ENCODE results near the gene ARHGAP24. TPM values are rescaled to one million over a fixed set of nuclear protein-coding genes. Genes with fewer than 3 reads are reported as not detected.

The ARHGAP24 gene
- total and polyA plus RNA-seq, 10 of the 15 experiments (the other 5 are each of a cell fraction or from before 2014, with no cell fraction given) = 0.10 to 4.2 (median 0.52) TPM

- peak; percentile 35; the same call in 1 of the 3 replicates for ATAC-seq
- H3K27ac ChIP-seq (ENCODE audit: control insufficient read depth, insufficient read depth) = no peak overlapping the region
- WGBS (ENCODE audit: insufficient coverage, insufficient replicate concordance, low lambda C conversion rate, missing lambda C conversion rate) = 72% methylated on average over 4 of the region's 4 CpGs
- ChIA-PET CTCF (no interaction called here), POLR2A (no interaction called here), RAD21 (ENCODE audit: unreplicated experiment) (no interaction called here), SMC1A (ENCODE audit: uncharacterized antibody, unreplicated experiment) (interaction anchor here (0.6 to 1.0 kb wide), 3 partner anchors 84 to 382 kb away, joined by 3 to 5 read pairs (median 4); no protein-coding TSS in a partner anchor)
- FAIRE-seq = no peak
- peaks cover under 1% of the 10 kb centered on the region for H3K4me1 ChIP-seq (ENCODE audit: control insufficient read depth, insufficient read depth, low read length)
- H3K9me3 ChIP-seq (replicated peaks; ENCODE audit: control insufficient read depth, insufficient read depth, low read length) = no peaks in the 10 kb centered on the region
- H3K79me2 ChIP-seq (ENCODE audit: control insufficient read depth, insufficient read depth, low read length) = no peaks in the 10 kb centered on the region
- H4K20me1 ChIP-seq (ENCODE audit: control insufficient read depth, insufficient read depth) = no peaks in the 10 kb centered on the region
- no peak for TF ChIP-seq SREBF1 (IDR thresholded peaks at IDR 0.05; ENCODE audit: low read length)
- TF ChIP-seq HSF1 (IDR thresholded peaks at IDR 0.05; ENCODE audit: low read depth, low read length) = no peak
- TF ChIP-seq RUNX3 (IDR thresholded peaks at IDR 0.05; ENCODE audit: low read length) = no peak
- no peak for TF ChIP-seq TCF12 (IDR thresholded peaks at IDR 0.05; ENCODE audit: low read depth, low read length)
- no TSS peak for BruUV-seq (replicated peaks)
- H3K4me2 ChIP-seq (ENCODE audit: control insufficient read depth, insufficient read depth) = no peak overlapping the region
- intact Hi-C loops (cut with micrococcal nuclease; ENCODE audit: unreplicated experiment) (no loop called here), in situ Hi-C loops (cut with MboI) (no loop called here)
- no peak overlapping the region for H2AFZ ChIP-seq (ENCODE audit: control insufficient read depth, low read depth, low read length)
- DNase-seq (ENCODE audit: low read depth, low spot score) = no peak
- H3K27me3 ChIP-seq (replicated peaks in 1 of 2; ENCODE audit: control insufficient read depth in 2 of 2, insufficient read depth in 2 of 2, low read length in 1 of 2) = no peaks in the 10 kb centered on the region
- H3K9ac ChIP-seq (ENCODE audit: control insufficient read depth, insufficient read depth, low read length) = no peak overlapping the region
- H3K36me3 ChIP-seq (ENCODE audit: control insufficient read depth in 2 of 2, insufficient read depth in 2 of 2, low read length in 1 of 2) = no peaks in the 10 kb centered on the region
- no peak overlapping the region for H3K4me3 ChIP-seq
Measured at GRCh38 chr4:85686398-85686797, 211.4 kb downstream of the ARHGAP24 start.

DNA sequence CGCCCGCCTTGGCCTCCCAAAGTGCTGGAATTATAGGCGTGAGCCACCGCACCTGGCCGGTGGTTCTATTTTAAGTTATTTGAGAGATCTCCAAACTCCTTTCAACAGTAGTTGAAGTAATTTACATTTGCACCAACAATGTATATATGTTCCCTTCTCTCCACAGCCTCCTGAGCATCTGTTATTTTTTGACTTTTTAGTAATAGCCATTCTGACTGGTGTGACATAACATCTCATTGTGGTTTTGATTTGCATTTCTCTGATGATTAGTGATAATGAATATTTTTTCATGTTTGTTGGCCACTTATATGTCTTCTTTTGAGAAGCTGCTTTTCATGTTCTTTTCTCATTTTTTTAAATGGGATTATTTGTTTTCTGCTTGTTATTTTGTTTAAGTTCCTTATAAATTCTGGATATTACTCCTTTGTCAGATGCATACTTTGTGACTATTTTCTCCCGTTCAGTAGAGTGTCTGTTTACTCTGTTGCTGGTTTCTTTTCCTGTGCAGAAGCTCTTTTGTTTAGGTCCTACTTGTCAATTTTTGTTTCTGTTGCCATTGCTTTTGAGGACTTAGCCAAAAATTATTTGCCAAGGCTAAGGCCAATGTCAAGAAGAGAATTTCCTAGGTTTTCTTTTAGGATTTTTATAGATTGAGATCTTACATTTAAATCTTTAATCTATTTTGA lies 213.2 kb downstream of the ARHGAP24 start:
- no peaks in the 10 kb centered on the region for H4K20me1 ChIP-seq (ENCODE audit: control insufficient read depth, insufficient read depth)
- no peaks in the 10 kb centered on the region for H3K79me2 ChIP-seq (ENCODE audit: control insufficient read depth, insufficient read depth, low read length)
- in situ Hi-C loops (cut with MboI) = no loop called here
- no peak overlapping the region for H3K27ac ChIP-seq (ENCODE audit: control insufficient read depth, insufficient read depth)
- 39% methylated on average over 6 of the region's 6 CpGs for WGBS (ENCODE audit: insufficient coverage, insufficient replicate concordance, low lambda C conversion rate, missing lambda C conversion rate)
- FAIRE-seq = no peak
- POLR2A ChIA-PET = no interaction called here
- no peak for DNase-seq (ENCODE audit: low read depth, low spot score)
- BruUV-seq (replicated peaks) = no TSS peak
- 0 out of 3 replicates have a peak, but pooled peaks have one; percentile 38 for ATAC-seq
- H3K36me3 ChIP-seq (ENCODE audit: control insufficient read depth in 2 of 2, insufficient read depth in 2 of 2, low read length in 1 of 2) = no peaks in the 10 kb centered on the region
- no peak overlapping the region for H3K4me3 ChIP-seq
- CTCF ChIA-PET = interaction anchor here (0.6 kb wide), 1 partner anchor 11 kb away, joined by 3 read pairs; no protein-coding TSS in a partner anchor
- H2AFZ ChIP-seq (ENCODE audit: control insufficient read depth, low read depth, low read length) = no peak overlapping the region
- intact Hi-C loops (cut with micrococcal nuclease; ENCODE audit: unreplicated experiment) = no loop called here
- no peak overlapping the region for H3K9ac ChIP-seq (ENCODE audit: control insufficient read depth, insufficient read depth, low read length)
- SMC1A ChIA-PET (ENCODE audit: uncharacterized antibody, unreplicated experiment) = interaction anchor here (0.7 to 0.9 kb wide), 2 partner anchors 56 to 292 kb away, joined by 3 read pairs; no protein-coding TSS in a partner anchor
- H3K9me3 ChIP-seq (replicated peaks; ENCODE audit: control insufficient read depth, insufficient read depth, low read length) = no peaks in the 10 kb centered on the region; the same call in 2 of the 3 replicates
- H3K4me2 ChIP-seq (ENCODE audit: control insufficient read depth, insufficient read depth) = no peak overlapping the region
- no peak for TF ChIP-seq NR2C2 (IDR thresholded peaks at IDR 0.05; ENCODE audit: borderline replicate concordance, control insufficient read depth, insufficient read length, low read depth)
- TF ChIP-seq RUNX3 (IDR thresholded peaks at IDR 0.05; ENCODE audit: low read length) = peak; percentile 34; the same call in 1 of the 2 replicates
- H3K27me3 ChIP-seq (replicated peaks in 1 of 2; ENCODE audit: control insufficient read depth in 2 of 2, insufficient read depth in 2 of 2, low read length in 1 of 2) = no peaks in the 10 kb centered on the region
- H3K4me1 ChIP-seq (ENCODE audit: control insufficient read depth, insufficient read depth, low read length) = no peaks in the 10 kb centered on the region; the same call in 1 of the 2 replicates
- RAD21 ChIA-PET (ENCODE audit: unreplicated experiment) = no interaction called here
